Smooth muscle cell (in vitro differentiated cells): ENCODE data around the gene LAMC3. TPM values are rescaled to one million over a fixed set of nuclear protein-coding genes. Genes with fewer than 3 reads are reported as not detected.
A peak's percentile ranks its signal among the peaks of the same experiment; 100 is the strongest.

Experiments
- DNase-seq: peaks from one replicate; lab custom pipeline; 2025; ENCODE audit not compliant: unreplicated experiment; lab: John Stamatoyannopoulos, UW
- H2AFZ ChIP-seq: fragments of 200-600 bp; sonication (generic); 2 replicates; pipeline ENCODE4 v1.6.0; 2016; ENCODE audit warnings: antibody characterized with exemption, low read depth, mild to moderate bottlenecking
- H3F3A ChIP-seq: fragments of 200-600 bp; sonication (generic); 2 replicates; pipeline ENCODE4 v1.6.0; 2017; ENCODE audit warnings: antibody characterized with exemption, low read depth
- H3K27ac ChIP-seq: fragments of 200-600 bp; sonication (generic); 2 replicates; pipeline ENCODE4 v1.5.1; 2016; ENCODE audit warnings: low read depth, mild to moderate bottlenecking
- H3K27me3 ChIP-seq: fragments of 200-600 bp; sonication (generic); 2 replicates; pipeline ENCODE4 v1.6.1; 2016; ENCODE audit warnings: low read depth, mild to moderate bottlenecking
- H3K36me3 ChIP-seq: fragments of 200-600 bp; sonication (generic); 2 replicates; pipeline ENCODE4 v1.5.1; 2016; ENCODE audit warnings: low read depth
- H3K4me1 ChIP-seq: fragments of 200-600 bp; sonication (generic); 2 replicates; pipeline ENCODE4 v1.5.1; 2016; ENCODE audit warnings: low read depth
- H3K4me2 ChIP-seq: fragments of 200-600 bp; sonication (generic); 2 replicates; pipeline ENCODE4 v1.6.0; 2016; ENCODE audit warnings: mild to moderate bottlenecking
- H3K4me3 ChIP-seq: fragments of 200-600 bp; sonication (generic); 2 replicates; pipeline ENCODE4 v1.5.1; 2016; ENCODE audit warnings: mild to moderate bottlenecking
- H3K79me2 ChIP-seq: fragments of 200-600 bp; sonication (generic); 2 replicates; pipeline ENCODE4 v1.6.0; 2016; ENCODE audit warnings: low read depth, mild to moderate bottlenecking
- H3K9ac ChIP-seq: fragments of 200-600 bp; sonication (generic); 2 replicates; pipeline ENCODE4 v1.6.0; 2016; ENCODE audit warnings: low read depth
- H3K9me3 ChIP-seq: fragments of 200-600 bp; sonication (generic); replicated peaks from 2 replicates; pipeline ENCODE4 v1.5.1; 2016; ENCODE audit warnings: low read depth
- H4K20me1 ChIP-seq: fragments of 200-600 bp; sonication (generic); 2 replicates; pipeline ENCODE4 v1.6.0; 2016; ENCODE audit warnings: low read depth
- WGBS: methylation state at CpG from one replicate; pipeline ENCODE4 v1.1.7; 2016; ENCODE audit warnings: low lambda C conversion rate; 5-methylcytosine and 5-hydroxymethylcytosine counted together
- polyA plus RNA-seq: library from polyadenylated mRNA; unstranded; fragments of >200 nt; fragmentation: Nextera tagmentation; extraction: Ambion mirVana; gene quantifications from 2 replicates; pipeline ENCODE4 v1.2.1, GENCODE V29; 2016
- total RNA-seq: library from RNA; depleted of rRNA; stranded (reverse); fragments of >200 nt; gene quantifications from 2 replicates; pipeline ENCODE4 v1.2.3, GENCODE V29; 2014
- TF ChIP-seq, protein P1 (sequence below): fragments of 200-600 bp; sonication (generic); IDR thresholded peaks from 2 replicates; pipeline ENCODE4 v1.5.1; 2017; ENCODE audit warnings: borderline replicate concordance, mild to moderate bottlenecking, antibody characterized with exemption; ENCODE audit not compliant: insufficient read depth, poor library complexity, severe bottlenecking

The LAMC3 gene
- total and polyA plus RNA-seq, 2 experiments from 2014 or later = 21.3 to 72.0 TPM

DNA sequence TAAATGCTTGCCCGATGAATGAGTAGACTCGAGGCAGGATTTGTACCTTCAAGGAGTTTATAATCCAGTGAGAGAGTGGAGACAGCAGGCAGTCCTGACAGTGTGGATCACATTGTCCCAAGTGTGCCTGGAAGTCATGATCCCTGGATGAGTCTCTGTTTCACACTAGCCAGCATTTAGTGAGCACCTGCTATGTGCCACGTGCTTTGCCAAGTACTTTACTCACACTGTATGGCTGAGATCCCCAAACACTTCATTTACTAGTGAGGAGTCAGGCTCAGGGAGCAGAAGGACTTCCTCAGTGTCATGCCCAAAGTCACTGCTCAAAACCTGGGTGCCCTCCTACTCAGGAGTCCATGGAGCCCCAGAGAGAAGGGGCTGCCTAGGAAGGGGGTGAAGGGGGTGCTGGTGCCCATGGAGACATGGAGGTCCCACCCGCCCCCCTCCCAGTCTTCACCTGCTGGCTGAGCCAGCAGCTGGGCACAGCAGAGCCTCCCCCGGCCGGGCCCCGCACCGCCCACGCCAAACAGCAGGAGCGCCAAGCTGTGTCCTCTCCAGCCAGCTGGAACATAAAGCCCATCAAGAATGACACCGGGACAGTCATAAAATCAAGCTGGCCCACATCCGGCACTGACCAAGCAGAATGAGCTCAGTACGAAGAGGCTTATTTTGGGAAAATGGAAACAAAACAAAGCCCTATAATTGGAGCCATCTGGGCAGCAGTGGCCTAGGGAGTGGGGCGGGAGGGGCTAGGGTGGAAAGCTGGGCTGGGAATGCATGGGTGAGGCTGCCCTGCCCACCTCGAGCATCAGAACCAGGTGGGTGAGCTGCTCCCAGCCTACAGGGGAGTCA is 10.6 kb downstream of the LAMC3 start:
- WGBS = 63% methylated on average over 14 of the region's 15 CpGs
- H3K36me3 ChIP-seq = no peaks in the 10 kb centered on the region
- H3K9ac ChIP-seq = peak overlapping the region; percentile 49
- H4K20me1 ChIP-seq = no peaks in the 10 kb centered on the region
- H3K27ac ChIP-seq = peak overlapping the region; percentile 85
- H3K79me2 ChIP-seq = peaks cover 26% of the 10 kb centered on the region
- H3K4me3 ChIP-seq = no peak overlapping the region
- no peak overlapping the region for H2AFZ ChIP-seq
- no peak overlapping the region for H3K4me2 ChIP-seq
- DNase-seq = no peak
- H3F3A ChIP-seq = no peaks in the 10 kb centered on the region
- TF ChIP-seq, protein P1, sequence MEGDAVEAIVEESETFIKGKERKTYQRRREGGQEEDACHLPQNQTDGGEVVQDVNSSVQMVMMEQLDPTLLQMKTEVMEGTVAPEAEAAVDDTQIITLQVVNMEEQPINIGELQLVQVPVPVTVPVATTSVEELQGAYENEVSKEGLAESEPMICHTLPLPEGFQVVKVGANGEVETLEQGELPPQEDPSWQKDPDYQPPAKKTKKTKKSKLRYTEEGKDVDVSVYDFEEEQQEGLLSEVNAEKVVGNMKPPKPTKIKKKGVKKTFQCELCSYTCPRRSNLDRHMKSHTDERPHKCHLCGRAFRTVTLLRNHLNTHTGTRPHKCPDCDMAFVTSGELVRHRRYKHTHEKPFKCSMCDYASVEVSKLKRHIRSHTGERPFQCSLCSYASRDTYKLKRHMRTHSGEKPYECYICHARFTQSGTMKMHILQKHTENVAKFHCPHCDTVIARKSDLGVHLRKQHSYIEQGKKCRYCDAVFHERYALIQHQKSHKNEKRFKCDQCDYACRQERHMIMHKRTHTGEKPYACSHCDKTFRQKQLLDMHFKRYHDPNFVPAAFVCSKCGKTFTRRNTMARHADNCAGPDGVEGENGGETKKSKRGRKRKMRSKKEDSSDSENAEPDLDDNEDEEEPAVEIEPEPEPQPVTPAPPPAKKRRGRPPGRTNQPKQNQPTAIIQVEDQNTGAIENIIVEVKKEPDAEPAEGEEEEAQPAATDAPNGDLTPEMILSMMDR = no peak
- H3K27me3 ChIP-seq = no peaks in the 10 kb centered on the region
- no peaks in the 10 kb centered on the region for H3K4me1 ChIP-seq
- H3K9me3 ChIP-seq = no peaks in the 10 kb centered on the region

DNA sequence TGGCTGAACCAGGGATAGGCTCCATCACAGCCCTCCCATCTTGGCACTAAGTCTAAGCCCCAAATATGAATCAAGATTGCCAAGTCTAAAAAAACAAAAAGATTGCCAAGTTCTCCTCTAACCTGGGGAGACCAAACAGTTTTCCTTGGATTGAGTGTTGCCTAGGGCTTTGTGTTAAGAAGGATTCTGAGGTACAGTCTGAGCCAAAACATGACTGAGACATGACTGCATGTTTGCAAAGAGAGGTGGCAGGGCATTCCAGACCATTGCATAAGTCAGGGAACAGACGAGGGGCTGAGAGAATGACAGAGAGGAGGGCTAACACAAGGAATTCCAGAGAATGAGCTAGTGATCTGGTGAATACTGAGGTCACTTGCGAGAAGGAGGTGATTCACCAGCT is 11.4 kb downstream of the LAMC3 start:
- WGBS = 3% methylated on average over 2 of the region's 2 CpGs
- Histone ChIP-seq H3K27ac (peak overlapping the region; percentile 85), H3K9me3 (no peaks in the 10 kb centered on the region), H2AFZ (no peak overlapping the region), H3K36me3 (no peaks in the 10 kb centered on the region), H3K4me2 (no peak overlapping the region), H3K79me2 (peaks cover 26% of the 10 kb centered on the region), H3K27me3 (no peaks in the 10 kb centered on the region), H3K4me1 (no peaks in the 10 kb centered on the region), H4K20me1 (no peaks in the 10 kb centered on the region), H3F3A (no peaks in the 10 kb centered on the region), H3K4me3 (no peak overlapping the region), H3K9ac (peak overlapping the region; percentile 49)
- TF ChIP-seq, protein P1 = no peak
- no peak for DNase-seq

DNA sequence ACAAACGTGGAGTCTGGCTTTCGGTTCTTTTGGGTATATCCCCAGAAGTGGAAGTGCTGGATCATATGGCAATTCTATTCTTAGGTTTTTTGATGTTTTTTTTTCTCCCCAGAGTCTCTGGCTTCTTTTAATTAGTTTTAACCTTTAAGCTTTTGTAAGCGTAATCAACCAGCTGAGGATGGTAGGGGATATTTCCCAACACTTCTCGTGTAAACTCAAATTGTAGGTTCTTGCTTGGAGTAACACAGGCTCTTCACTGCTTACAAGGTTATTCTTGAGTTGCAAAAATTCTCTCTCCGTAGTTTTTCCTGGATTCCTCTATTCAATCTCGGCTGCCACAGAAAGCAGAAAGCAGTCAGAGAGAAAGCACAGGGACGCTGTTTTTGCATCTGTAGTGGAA is 11.9 kb downstream of the LAMC3 start:
- Histone ChIP-seq H3K4me3 (no peak overlapping the region), H3K4me2 (peak overlapping the region; percentile 61), H3K79me2 (peaks cover 26% of the 10 kb centered on the region), H3K27me3 (no peaks in the 10 kb centered on the region), H3K36me3 (no peaks in the 10 kb centered on the region), H3K4me1 (no peaks in the 10 kb centered on the region), H2AFZ (no peak overlapping the region), H3K9ac (peak overlapping the region; percentile 46), H3K9me3 (no peaks in the 10 kb centered on the region), H4K20me1 (no peaks in the 10 kb centered on the region), H3K27ac (peak overlapping the region; percentile 85), H3F3A (no peaks in the 10 kb centered on the region)
- 31% methylated on average over 7 of the region's 7 CpGs for WGBS
- TF ChIP-seq, protein P1 = no peak
- no peak for DNase-seq
